Tibial nerve (tissue), 4 donors: Measurements from ENCODE around the gene SAP30L.

Experiments used
- EP300 ChIP-seq, 2 donors: sonication (generic); formaldehyde crosslinking; IDR thresholded peaks; one replicate each; pipeline ENCODE4 v1.6.1; 2017; ENCODE audit warnings: antibody characterized with exemption in 2 of 2, mild to moderate bottlenecking in 1 of 2
- POLR2A ChIP-seq, 2 donors: fragments of 450-650 bp; IDR thresholded peaks; one replicate each; pipeline ENCODE4 v1.6.1; 2017; ENCODE audit warnings: antibody characterized with exemption in 2 of 2, mild to moderate bottlenecking in 2 of 2, moderate library complexity in 2 of 2
- TF ChIP-seq, protein P1 (sequence below), 5 experiments: fragments of 200-600 bp in 3 of 5; fragments of 450-650 bp in 2 of 5; sonication (generic) in 3 of 5; IDR thresholded peaks; one replicate each; pipeline ENCODE4 v1.5.1; 2016 to 2019; ENCODE audit warnings: antibody characterized with exemption in 5 of 5, mild to moderate bottlenecking in 3 of 5, moderate library complexity in 2 of 5

- TF ChIP-seq EP300 (IDR thresholded peaks at IDR 0.05) (no peak), POLR2A (IDR thresholded peaks at IDR 0.05) (no peak)
- TF ChIP-seq, protein P1, sequence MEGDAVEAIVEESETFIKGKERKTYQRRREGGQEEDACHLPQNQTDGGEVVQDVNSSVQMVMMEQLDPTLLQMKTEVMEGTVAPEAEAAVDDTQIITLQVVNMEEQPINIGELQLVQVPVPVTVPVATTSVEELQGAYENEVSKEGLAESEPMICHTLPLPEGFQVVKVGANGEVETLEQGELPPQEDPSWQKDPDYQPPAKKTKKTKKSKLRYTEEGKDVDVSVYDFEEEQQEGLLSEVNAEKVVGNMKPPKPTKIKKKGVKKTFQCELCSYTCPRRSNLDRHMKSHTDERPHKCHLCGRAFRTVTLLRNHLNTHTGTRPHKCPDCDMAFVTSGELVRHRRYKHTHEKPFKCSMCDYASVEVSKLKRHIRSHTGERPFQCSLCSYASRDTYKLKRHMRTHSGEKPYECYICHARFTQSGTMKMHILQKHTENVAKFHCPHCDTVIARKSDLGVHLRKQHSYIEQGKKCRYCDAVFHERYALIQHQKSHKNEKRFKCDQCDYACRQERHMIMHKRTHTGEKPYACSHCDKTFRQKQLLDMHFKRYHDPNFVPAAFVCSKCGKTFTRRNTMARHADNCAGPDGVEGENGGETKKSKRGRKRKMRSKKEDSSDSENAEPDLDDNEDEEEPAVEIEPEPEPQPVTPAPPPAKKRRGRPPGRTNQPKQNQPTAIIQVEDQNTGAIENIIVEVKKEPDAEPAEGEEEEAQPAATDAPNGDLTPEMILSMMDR (IDR thresholded peaks at IDR 0.05): no peak
Measured at GRCh38 chr5:154406231-154406630, 39.6 kb upstream of the SAP30L start.
